ENCODE results near the gene HEXB.

The HEXB gene

DNA sequence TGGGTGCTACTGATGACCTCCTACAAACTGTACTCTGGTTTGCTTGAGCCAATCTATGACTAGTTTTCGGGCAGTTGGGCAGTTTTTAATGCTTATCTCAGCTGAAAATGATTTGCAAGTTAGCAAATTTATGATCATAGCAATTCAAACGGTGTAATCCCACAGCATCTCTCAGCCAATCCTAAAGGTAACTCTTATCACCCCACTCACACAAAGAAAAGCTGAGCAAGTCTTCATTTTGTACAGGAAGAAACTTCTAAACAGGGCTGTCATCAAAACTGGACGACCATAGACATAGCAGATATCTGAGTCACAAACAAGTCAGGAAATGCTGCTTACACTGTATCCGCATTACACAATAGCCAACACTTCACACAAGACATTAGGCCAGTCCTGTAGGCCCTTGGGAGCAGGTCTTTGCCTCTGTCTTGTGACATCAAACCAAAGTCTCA, 41.9 kb upstream of the HEXB start:
- DNase-seq (ENCODE audit: low read depth in 1 of 2, low spot score in 1 of 2) = no peak
- TF ChIP-seq JUND (IDR thresholded peaks at IDR 0.05; ENCODE audit: low read depth) = no peak
- in situ Hi-C loops (cut with HindIII; ENCODE audit: low pct_unique_long_range_greater_than_20kb, low sequenced_read_pairs) = no loop called here

DNA sequence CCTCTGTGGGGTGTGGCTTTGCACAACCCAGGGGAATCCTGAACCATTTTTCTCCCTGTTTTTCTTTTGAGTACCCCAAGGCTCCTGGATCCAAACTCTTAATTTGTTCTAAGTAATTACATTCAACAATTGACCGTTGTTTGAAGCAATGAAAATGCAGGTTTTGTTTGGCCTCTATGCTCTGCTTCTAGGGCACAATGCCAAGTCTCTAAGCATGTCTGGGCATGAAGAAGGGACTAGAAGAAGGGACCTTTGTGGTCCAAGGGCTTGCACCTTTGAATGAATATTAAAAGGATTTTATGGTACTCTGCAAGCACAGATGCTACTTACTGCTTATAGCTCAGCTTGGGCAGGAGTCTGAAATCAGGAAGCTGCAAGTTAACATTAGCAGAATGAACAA, 37.9 kb upstream of the HEXB start:
- no peak for TF ChIP-seq JUND (IDR thresholded peaks at IDR 0.05; ENCODE audit: low read depth)
- in situ Hi-C loops (cut with HindIII; ENCODE audit: low pct_unique_long_range_greater_than_20kb, low sequenced_read_pairs) = no loop called here
- peak in 1 of 2 experiments; percentile 35 for DNase-seq (ENCODE audit: low read depth in 1 of 2, low spot score in 1 of 2)

DNA sequence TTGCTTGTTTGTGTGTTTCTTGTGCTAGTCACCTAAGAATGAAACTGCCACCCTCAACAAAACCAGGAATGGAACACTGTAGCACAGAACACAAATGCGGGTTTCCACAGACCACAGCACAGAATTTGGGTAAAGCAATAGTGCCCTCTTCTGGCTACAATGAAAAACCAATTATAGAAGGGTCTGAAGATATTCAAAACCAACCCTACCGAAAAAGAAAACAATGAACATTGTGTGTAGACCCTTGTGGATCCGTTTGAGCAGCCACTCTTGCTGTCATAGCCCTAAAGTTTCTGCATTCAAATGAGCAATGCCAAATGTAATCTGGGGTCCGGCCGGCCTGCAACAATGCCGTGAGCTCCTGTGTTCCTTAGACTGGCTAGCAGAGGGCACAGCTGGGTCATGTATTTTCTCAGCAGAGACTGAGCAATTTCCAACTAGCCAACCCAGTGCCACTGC, 36.2 kb upstream of the HEXB start:
- in situ Hi-C loops (cut with HindIII; ENCODE audit: low pct_unique_long_range_greater_than_20kb, low sequenced_read_pairs) = no loop called here
- peak in 1 of 2 experiments; percentile 79 for DNase-seq (ENCODE audit: low read depth in 1 of 2, low spot score in 1 of 2)
- TF ChIP-seq JUND (IDR thresholded peaks at IDR 0.05; ENCODE audit: low read depth) = no peak

DNA sequence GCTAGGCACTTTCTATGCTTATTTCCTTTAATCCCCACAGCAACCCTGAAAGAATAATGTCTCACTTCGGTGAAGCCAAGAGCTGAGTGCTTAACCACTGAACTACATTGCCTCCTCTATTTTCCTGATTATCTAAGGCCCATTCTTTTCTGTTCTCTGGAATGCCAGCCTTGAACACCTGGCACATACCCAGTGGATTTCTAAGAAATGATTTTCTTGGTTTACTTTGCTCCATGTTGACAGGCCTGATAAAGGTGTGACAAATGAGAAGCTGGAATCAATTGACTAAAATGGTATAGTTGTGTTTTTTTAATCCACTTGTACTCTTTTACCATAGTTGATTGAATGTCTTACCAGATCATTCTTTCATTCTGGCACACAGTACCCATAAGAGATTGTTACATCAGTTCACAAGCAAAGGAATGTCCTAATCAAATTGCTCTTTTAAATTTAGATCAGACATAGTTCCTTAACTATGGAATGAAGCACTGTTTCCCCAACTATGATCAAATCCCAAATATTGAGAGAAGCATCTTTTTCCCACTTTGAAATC, 35.5 kb upstream of the HEXB start:
- in situ Hi-C loops (cut with HindIII; ENCODE audit: low pct_unique_long_range_greater_than_20kb, low sequenced_read_pairs) = no loop called here
- no peak for DNase-seq (ENCODE audit: low read depth in 1 of 2, low spot score in 1 of 2)
- no peak for TF ChIP-seq JUND (IDR thresholded peaks at IDR 0.05; ENCODE audit: low read depth)

DNA sequence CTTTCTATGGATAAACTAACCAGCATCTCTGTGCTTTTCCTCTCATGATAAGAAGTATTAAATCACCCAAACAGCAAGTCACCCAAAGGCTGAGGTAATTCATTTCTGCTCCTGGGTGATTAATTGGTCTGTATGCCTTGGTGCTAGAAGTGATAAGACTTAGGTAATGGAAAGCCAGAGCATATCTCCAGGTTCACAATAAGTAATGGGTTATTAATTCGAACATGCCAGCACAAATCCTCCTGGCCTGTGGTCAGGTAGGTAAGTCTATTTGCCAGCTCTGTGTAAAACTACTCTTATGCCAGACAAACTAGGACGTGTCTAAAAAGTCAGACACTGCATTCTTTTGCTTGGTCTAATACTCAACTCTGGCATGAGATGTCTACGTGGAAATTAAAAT, 33.3 kb upstream of the HEXB start:
- DNase-seq (ENCODE audit: low read depth in 1 of 2, low spot score in 1 of 2) = no peak
- in situ Hi-C loops (cut with HindIII; ENCODE audit: low pct_unique_long_range_greater_than_20kb, low sequenced_read_pairs) = no loop called here

DNA sequence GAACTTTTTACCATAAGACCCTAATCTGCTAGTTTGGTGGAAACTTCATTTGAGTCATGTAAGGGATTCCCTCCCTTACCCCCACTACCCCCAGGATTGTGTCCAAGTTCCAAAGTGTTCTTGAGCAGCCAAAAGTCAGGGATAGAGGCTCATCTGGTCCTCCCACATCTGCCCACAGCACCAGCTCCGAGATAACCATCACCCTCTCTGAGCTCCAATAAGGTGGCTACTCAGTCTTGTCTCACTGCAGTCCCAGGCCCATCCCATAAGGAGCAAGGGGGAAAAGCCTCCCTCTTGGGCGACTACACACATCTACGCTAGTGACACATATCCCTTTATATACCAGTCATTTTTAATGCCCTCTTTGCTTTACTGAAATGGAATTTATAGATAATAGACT, 32.5 kb upstream of the HEXB start:
- no peak for DNase-seq (ENCODE audit: low read depth in 1 of 2, low spot score in 1 of 2)
- in situ Hi-C loops (cut with HindIII; ENCODE audit: low pct_unique_long_range_greater_than_20kb, low sequenced_read_pairs) = no loop called here
- TF ChIP-seq JUND (IDR thresholded peaks at IDR 0.05; ENCODE audit: low read depth) = no peak

More for the DNA sequence above, 33.3 kb upstream of the HEXB start:
- no peak for TF ChIP-seq JUND (IDR thresholded peaks at IDR 0.05; ENCODE audit: low read depth)

DNA sequence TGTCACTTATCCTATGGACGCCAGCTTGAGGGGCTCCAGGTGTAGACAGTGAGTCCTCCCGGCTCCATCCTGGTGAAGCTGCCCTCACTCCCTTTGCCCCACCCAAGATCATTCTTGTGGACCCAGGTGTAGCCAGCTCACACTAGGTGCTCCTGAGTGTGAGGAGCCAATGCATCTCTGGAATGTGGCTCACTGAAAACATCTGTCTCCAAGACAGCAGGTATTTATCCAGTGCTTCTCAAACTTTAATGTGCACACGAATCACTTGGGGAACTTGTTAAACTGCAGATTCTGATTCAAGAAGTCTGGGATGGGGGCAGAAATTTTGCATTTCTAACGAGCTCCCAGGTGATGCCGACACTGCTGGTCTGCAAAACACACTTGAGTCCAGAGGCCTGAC, 31.0 kb upstream of the HEXB start:
- DNase-seq (ENCODE audit: low read depth in 1 of 2, low spot score in 1 of 2) = no peak
- no peak for TF ChIP-seq JUND (IDR thresholded peaks at IDR 0.05; ENCODE audit: low read depth)
- in situ Hi-C loops (cut with HindIII; ENCODE audit: low pct_unique_long_range_greater_than_20kb, low sequenced_read_pairs) = no loop called here

DNA sequence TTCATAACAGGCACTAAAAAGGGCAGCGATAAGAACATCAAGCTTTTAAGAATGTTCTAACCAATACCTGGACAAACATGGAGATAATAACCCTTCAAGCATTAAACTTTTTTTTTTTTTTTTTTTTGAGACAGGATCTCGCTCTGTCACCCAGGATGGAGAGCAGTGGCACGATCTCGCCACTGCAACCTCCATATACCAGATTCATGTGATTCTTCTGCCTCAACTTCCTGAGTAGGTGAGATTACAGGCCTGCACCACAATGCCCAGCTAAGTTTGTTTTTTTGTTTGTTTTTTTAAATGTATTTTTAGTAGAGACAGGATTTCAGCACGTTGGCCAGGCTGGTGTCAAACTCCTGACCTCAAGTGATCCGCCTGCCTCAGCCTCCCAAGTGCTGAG, 29.8 kb upstream of the HEXB start:
- TF ChIP-seq JUND (IDR thresholded peaks at IDR 0.05; ENCODE audit: low read depth) = no peak
- no peak for DNase-seq (ENCODE audit: low read depth in 1 of 2, low spot score in 1 of 2)
- in situ Hi-C loops (cut with HindIII; ENCODE audit: low pct_unique_long_range_greater_than_20kb, low sequenced_read_pairs) = no loop called here

DNA sequence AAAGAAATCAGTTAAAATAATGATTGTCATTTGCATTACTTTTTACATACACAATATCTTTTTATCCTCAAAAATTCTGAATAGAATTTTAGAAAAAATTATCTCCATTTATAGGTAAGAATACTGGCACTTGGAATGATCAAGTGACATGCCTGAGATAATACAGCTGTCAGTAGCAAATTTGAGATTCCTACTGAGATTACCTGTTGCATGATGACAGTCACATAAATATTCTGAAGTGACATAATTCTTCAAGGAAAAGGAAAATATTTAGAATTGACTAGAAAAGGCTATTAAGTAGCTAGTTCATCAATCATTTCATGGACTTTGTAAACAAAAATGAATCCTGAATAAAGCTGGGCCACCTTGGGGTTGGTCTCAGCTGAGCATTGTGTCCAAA, 29.3 kb upstream of the HEXB start:
- no peak for DNase-seq (ENCODE audit: low read depth in 1 of 2, low spot score in 1 of 2)
- TF ChIP-seq JUND (IDR thresholded peaks at IDR 0.05; ENCODE audit: low read depth) = no peak
- in situ Hi-C loops (cut with HindIII; ENCODE audit: low pct_unique_long_range_greater_than_20kb, low sequenced_read_pairs) = no loop called here

DNA sequence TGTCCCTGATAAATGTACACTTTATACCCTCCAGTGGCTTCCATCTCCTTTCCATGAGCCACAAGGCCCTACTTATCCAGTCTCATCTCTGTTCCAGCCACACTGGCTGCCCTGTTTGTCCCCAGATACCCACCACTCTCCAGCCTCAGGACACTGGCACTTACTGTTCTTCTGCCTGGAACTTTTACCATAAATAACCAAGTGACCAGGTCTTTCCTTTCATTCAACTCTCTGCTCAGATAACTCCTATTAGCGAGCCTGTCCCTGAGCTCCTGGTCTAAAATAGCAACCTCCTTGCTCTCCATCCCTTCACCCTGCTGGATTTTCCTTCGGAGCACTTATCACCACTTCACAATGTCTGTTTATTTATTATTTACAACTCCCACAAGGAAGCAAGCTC, 27.9 kb upstream of the HEXB start:
- DNase-seq (ENCODE audit: low read depth in 1 of 2, low spot score in 1 of 2) = no peak
- in situ Hi-C loops (cut with HindIII; ENCODE audit: low pct_unique_long_range_greater_than_20kb, low sequenced_read_pairs) = no loop called here
- TF ChIP-seq JUND (IDR thresholded peaks at IDR 0.05; ENCODE audit: low read depth) = no peak

DNA sequence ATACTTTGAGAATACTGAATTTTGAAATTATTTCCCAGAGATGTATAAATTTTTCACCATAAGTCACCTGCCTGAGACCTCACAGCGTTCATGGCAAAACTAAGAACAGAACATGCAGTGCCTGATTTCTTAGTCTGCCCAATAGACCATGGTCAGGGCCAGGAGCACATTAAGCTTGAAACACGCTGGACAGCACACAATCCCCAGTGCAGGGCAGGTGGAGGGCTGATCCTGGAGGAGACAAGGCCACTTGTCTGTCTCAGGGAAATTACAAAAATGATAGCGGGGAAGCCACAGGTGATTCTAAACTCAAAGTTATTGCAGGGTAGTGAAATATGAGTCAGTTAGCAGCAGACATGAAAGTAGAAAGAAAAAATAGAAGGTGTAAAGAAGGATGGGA, 25.9 kb upstream of the HEXB start:
- no peak for TF ChIP-seq JUND (IDR thresholded peaks at IDR 0.05; ENCODE audit: low read depth)
- in situ Hi-C loops (cut with HindIII; ENCODE audit: low pct_unique_long_range_greater_than_20kb, low sequenced_read_pairs) = no loop called here
- DNase-seq (ENCODE audit: low read depth in 1 of 2, low spot score in 1 of 2) = no peak

DNA sequence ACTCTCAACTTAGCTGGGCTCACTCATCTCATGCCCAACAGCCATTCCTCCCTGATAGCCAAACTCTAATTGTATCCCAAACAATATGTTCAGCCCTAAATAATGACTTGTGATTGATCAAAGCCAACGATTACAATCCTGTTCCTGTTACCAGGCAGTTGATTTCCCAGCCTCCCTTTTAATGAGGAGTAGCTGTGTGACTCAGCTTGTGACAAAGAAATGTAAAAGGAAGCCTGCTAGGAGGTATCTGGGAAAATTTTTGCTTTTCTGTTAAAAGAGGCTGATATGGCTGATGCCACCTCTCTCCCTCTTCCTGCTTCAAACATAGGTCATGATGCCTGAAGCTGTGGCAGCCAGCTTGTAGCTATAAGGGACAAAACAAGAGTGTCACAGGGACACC, 24.9 kb upstream of the HEXB start:
- DNase-seq (ENCODE audit: low read depth in 1 of 2, low spot score in 1 of 2) = no peak
- in situ Hi-C loops (cut with HindIII; ENCODE audit: low pct_unique_long_range_greater_than_20kb, low sequenced_read_pairs) = no loop called here
- no peak for TF ChIP-seq JUND (IDR thresholded peaks at IDR 0.05; ENCODE audit: low read depth)

DNA sequence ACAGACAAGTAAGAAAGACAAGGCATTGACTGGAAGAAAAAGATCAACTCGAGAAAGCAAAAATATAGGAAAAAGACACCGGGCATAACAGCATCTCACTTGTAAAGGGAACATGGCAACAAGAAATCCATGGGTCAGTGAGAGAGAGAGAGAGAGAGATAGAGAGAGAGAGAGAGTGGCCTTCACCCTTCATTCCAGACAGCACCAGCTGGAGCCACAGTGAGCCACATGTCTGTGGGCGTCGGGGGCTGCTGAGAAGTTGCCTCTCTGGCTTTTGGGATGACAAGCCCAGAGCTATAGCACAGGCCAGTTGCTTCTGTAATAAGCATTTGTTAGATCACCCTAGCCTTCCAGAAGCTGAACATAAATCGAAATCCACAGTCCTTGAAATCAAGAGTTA, 24.2 kb upstream of the HEXB start:
- in situ Hi-C loops (cut with HindIII; ENCODE audit: low pct_unique_long_range_greater_than_20kb, low sequenced_read_pairs) = no loop called here

DNA sequence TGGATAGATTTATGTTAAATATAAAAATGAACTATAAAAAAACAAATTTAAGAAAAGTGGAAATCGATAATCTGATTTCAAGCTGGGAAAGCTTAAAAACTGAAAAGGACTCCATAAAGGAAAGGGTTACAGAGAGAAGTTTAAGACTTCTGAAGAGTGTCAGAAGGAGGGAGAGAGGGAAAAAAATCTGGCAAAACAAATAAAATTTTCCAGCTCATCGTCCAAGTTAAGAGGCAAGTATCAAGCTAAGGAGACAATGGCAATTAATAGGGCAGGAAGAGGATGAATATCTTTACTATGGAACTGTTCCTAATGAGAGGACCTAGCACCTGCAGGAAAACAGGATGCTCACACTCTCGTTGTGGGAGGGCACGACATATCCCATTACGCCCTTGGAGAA, 20.5 kb upstream of the HEXB start:
- DNase-seq (ENCODE audit: low read depth in 1 of 2, low spot score in 1 of 2) = no peak
- in situ Hi-C loops (cut with HindIII; ENCODE audit: low pct_unique_long_range_greater_than_20kb, low sequenced_read_pairs) = no loop called here

More for the DNA sequence above, 24.2 kb upstream of the HEXB start:
- DNase-seq (ENCODE audit: low read depth in 1 of 2, low spot score in 1 of 2) = no peak
- no peak for TF ChIP-seq JUND (IDR thresholded peaks at IDR 0.05; ENCODE audit: low read depth)

More for the DNA sequence above, 20.5 kb upstream of the HEXB start:
- TF ChIP-seq JUND (IDR thresholded peaks at IDR 0.05; ENCODE audit: low read depth) = no peak

Measured in T47D (cell line).